Cardiac septum (tissue), 1 donor: Measurements from ENCODE around the gene LRRTM1. TPM values are rescaled to one million over a fixed set of nuclear protein-coding genes. Genes with fewer than 3 reads are reported as not detected.

Experiments used
- DNase-seq: peaks from one replicate; pipeline ENCODE4 v3.0.0-alpha.2; 2020; ENCODE audit warnings: low spot score
- intact Hi-C: fragments of 100-400 bp; cut with DNase I; formaldehyde crosslinking; loops from one replicate; pipeline ENCODE4 v1.14.0; 2022
- total RNA-seq: library from RNA; stranded (reverse); fragmentation: NEBNext Ultra II Directional; extraction: Animal tissue kit (Norgen Biotek cat#: 25700); gene quantifications from one replicate; pipeline ENCODE4 v1.2.1, GENCODE V29; 2021
- donor health status: DM: no; HTN: no; CAD: no.

Gene LRRTM1
- total RNA-seq, 1 donor from 2014 or later, result 0.32 TPM

GRCh38 chr2:80311304-80311703, 6.8 kb upstream of the LRRTM1 start:
- no peak for DNase-seq

DNA sequence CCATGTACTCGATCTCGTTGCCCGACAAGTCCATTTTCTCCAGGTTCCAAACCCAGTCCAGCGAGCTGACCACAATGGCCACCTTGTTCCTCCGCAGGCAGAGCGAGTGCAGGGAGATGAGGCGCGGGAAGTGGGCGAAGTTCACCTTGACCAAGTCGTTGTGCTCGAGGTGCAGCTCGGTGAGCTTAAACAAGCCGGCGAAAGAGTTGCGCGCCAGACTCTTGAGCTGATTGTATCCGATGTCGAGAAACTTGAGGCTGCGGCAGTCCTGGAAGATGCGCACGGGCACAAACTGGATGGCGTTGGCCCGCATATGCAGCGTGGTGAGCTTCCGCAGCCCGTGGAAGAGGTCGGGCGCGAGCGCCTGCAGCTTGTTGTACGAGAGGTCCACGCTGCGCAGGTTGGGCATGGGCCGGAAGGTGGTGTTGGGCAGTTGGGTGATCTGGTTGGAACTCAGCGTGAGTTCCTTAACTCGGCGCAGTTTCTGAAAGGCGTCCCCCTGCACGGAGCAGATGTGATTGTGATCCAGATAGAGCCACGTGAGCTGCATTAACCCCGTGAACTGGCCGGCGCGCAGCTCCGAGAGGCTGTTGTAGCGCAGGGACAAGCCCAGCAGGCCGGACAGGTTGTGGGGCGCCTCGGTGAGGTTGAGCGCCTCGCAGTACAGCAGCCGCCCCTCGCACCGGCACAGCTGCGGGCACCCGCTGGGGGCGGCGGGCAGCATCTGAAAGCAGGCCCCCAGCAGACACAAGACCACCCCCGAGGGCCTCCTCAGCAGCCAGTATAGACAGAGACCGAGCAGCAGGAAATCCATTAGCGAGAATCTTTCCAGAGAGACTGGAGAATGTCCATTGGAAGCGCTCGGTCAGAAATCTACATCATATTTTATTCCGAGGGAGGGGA, 1.3 kb downstream of the LRRTM1 start:
- no peak for DNase-seq

More at GRCh38 chr2:80311304-80311703, 6.8 kb upstream of the LRRTM1 start:
- intact Hi-C loops, result no loop called here

DNA sequence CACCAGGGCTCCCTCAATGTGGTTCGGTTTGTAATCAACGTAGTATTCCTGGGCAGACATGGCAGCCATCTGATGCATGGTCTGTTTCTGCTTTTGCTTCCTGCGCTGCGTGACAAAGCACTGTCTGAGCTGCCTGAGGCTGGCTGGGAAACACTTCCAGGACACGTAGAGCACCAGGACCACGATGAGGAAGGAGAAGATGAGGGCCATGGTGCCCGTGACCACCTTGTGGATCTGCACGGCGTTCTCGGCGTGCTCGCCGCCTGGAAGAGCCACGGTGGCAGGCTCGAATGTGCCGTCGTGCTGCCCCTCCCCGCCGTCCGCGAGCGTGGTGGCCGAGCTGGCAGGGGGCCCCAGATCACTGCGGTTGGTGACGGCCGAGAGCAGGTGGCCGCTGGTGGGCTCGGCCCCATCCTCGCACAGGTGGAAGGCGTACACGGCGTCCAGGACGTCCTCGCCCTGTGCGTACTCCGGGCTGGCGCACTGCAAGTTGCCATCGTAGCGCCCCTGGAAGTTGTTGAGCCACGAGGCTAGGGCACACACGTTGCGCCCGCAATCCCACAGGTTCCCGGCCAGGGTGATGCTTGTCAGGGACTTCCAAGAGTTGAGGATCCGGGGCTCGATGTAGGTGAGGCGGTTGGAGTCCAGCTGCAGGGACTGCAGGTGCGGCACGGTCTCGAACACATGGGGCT, 2.1 kb downstream of the LRRTM1 start:
- intact Hi-C loops, result no loop called here

More for the DNA sequence above, 1.3 kb downstream of the LRRTM1 start:
- intact Hi-C loops, result no loop called here

GRCh38 chr2:80302001-80302313, 2.6 kb downstream of the LRRTM1 start:
- no peak for DNase-seq
- intact Hi-C loops, result no loop called here

More for the DNA sequence above, 2.1 kb downstream of the LRRTM1 start:
- no peak for DNase-seq

- no peak for DNase-seq
- intact Hi-C loops, result no loop called here
These were observed 3.6 kb downstream of the LRRTM1 start for GRCh38 chr2:80300954-80301353.

DNA sequence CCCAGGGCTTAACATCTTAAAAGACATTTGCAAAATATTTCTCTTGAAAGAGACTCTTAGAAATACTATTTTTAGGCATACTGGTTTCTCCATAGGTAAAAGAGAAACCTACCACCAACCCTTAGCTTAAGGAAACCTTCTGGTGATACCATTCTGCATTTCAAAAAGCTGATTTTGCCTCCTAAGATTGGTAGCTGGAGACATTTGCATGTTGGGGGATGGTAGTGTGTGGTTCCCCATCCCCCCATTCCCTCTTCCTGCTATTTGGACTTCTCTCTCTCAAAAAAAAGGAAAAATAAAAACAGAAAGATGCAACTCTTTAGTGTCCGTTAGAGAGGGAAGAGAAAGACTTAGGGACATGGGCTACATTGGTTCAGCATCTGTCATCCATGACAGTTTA, 4.2 kb downstream of the LRRTM1 start:
- DNase-seq, result no peak
- intact Hi-C loops, result no loop called here

DNA sequence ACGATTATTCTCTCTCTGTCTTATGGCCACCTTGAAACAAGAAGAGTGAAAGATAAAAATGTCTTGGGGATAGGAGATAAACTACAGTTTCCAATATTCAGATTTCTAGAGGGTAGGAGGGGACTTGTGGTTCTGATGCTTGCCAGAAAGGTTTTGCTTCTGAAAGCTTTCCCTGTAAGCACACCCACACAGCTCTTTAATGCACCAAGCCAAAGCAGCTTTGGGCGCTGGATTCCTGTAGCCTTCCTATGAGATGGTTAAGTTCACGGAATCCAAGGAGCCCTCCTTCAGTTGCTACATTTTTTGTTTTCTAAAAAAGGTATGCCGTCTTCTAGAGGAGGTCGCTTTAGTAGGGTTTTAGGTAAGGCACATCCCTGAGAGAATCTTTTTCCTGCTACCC, 4.9 kb downstream of the LRRTM1 start:
- no peak for DNase-seq
- intact Hi-C loops, result no loop called here

DNA sequence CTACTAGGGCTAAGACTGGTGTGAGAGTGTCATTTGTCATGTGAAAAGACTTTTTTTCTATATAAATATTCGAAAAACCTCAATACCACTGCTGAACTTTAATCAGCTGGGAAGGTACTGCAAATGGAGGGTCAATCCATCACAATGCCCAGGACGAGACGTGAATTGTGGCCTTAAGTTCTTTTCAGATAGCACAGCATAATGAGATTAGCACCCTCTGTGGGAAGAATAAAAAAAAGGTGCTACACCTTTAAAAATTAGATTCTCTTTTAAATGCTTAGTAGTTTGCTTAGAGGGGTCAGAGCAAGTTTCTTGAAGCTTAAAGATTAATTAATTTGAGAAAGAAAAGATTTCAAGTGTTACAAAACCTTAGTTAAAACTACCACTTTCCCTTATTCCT, 5.6 kb downstream of the LRRTM1 start:
- intact Hi-C loops, result no loop called here
- no peak for DNase-seq

DNA sequence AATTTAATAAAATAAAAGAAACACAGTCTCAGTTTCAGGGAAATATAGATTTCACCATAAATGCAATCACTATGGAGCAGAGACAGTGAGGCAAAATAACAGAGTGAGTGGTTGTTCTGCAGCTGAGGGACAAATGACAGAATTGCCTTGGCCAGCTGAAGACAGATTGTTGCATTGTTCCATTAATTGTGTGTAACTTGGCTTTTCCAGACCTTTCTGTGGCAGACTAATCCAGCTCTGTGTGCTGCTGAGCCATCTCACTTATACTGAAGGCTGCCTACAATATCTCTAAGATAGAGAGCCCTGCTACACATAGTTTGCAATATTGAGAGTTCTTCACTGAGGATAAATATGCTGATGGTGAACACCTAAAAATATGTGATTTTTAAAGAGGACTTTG, 11.5 kb downstream of the LRRTM1 start:
- DNase-seq, result no peak
- intact Hi-C loops, result no loop called here

GRCh38 chr2:80292474-80292873, 12.1 kb downstream of the LRRTM1 start:
- intact Hi-C loops, result no loop called here
- DNase-seq, result no peak

GRCh38 chr2:80291656-80292055, 12.9 kb downstream of the LRRTM1 start:
- intact Hi-C loops, result no loop called here

DNA sequence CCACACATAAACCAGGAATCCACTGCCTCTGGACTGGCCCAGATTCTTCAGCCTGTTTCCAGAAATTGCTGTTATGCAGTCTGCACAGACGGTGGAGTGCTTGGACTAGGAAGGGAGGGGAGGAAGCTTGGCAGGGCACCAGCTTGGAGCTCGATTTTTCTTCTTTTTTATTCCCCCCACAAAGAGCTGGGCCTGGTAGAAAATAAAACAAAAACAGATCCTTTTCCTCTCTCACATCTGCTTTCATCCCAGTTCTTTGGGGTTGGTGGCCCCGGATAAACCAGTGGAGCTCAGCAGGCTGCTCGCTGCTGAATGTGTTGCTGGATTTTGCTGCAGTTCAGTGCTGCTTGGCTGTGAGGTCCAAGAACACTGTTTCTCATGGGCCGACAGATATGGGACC, 16.0 kb downstream of the LRRTM1 start:
- intact Hi-C loops, result no loop called here
- DNase-seq, result no peak

More at GRCh38 chr2:80291656-80292055, 12.9 kb downstream of the LRRTM1 start:
- DNase-seq, result no peak

- intact Hi-C loops, result no loop called here
- DNase-seq, result no peak
These were observed 23.5 kb downstream of the LRRTM1 start for GRCh38 chr2:80281049-80281448.

GRCh38 chr2:80280598-80280997, 24.0 kb downstream of the LRRTM1 start:
- DNase-seq, result no peak
- intact Hi-C loops, result no loop called here

DNA sequence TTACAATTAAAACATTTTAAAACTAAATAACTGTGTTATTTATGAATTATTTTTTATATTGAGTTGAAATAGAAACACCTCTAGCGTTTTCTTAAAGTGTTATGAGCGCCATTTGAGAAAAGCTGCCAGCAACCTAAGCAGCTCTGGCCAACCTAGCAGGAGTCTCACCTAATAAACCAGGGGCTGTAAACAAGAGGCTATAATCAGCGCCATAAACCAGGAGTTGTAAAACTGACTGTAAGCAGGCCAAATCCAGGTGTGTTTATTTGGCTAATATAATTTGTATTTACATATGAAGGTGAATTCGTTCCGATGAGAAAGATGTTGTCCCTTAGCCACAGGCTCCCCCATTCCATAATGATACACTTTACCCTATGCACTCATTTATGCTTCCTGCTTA, 34.7 kb downstream of the LRRTM1 start:
- no peak for DNase-seq
- intact Hi-C loops, result no loop called here

DNA sequence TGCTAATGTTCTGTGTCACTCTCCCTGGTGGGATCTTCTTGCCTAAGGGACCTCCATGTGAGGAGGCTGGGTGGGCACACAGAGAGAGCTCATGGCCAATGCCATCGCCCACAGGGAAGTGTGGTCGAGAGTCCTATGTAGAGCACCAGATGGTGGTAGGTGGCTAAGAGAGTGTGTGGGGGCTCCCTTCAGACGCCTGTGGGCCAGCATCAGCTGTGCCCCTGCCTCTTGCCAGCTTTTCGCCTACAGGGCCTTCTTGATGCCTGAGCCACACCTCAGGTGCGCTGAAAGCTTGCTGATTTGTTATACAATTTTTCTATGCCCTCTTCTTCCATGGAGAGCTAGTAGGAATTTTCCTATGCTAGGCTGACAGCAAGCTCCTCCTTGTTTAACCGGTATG, 38.3 kb downstream of the LRRTM1 start:
- intact Hi-C loops, result no loop called here
- DNase-seq, result no peak

- intact Hi-C loops, result no loop called here
These were observed 45.3 kb downstream of the LRRTM1 start for GRCh38 chr2:80259292-80259691.

GRCh38 chr2:80258793-80259192, 45.8 kb downstream of the LRRTM1 start:
- DNase-seq, result no peak
- intact Hi-C loops, result no loop called here

More at GRCh38 chr2:80259292-80259691, 45.3 kb downstream of the LRRTM1 start:
- DNase-seq, result no peak

GRCh38 chr2:80258341-80258740, 46.2 kb downstream of the LRRTM1 start:
- intact Hi-C loops, result no loop called here
- no peak for DNase-seq

DNA sequence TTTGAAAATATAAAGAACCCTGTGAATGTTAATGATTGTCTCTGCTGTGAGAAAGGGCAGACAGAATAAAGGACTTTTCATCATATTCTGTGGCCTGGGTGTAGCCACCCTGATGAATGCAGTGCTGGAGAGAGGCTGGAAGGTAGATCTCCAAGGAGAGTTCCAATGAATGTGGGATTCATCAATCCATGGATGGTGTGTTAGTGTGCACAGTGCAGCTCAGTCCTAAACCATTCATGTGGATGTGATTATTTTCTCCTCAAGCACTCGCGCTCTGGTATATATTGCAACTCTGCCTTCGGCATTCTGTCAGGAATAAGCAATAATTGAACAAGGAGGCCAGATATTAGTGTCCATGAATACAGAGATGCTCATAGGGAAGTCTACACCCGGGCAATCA, 47.1 kb downstream of the LRRTM1 start:
- intact Hi-C loops, result no loop called here
- DNase-seq, result no peak

DNA sequence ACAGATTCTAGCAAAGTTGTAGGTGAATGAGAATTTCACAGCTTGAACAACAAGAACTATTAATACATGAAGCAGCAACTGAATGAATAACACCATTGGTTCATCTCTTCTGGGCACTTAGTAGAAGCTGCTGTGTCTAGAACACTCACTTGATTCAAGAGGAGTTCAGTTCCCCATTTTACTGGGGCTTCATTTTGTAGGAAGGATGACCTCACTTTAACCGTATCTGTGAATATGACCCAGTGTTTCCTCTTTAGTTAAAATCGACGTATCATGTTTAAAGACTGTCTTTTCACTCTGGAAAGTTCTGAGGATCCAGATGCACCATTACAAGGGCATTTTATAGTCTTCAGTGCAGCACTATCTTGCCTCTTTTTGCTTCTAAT, 47.8 kb downstream of the LRRTM1 start:
- no peak for DNase-seq
- intact Hi-C loops, result no loop called here
